ENCODE measurements around the gene CALB2.

Gene CALB2

DNA sequence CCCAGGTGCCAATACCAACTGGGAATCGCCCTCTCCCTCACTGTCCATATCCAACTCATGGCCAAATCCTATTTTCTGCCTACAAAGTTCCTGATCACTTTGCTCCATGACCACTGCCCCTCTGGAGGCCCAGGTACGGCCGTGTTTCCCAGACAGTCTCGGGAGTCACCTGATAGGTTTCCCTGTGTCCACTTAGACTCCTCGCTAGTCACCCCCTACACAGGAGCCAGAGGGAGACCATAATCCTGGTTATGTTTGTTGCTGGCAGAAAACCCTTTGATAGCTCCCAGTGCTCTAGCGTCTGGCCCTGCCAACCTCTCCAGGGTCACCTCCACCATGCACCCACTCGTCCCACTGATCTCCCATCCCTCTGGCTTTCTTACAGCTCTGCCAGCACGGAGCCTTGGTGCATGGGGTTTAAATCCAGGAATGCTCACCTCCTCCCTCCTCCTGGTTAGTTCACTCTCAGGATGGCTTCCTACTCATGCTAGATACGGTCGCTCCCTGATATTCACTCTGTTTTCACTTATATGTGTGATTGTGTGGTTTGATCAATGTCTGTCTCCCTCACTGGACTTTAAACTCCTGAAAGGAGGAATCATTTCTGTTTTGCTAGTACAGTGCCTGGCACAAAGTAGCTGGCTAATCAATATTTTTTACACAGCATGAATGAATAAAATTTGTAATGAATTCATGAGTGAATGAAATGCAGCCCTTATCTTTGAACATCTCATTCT lies 7.5 kb upstream of the CALB2 start:
- no peaks in the 10 kb centered on the region for H3K4me1 ChIP-seq
- no peak overlapping the region for H3K9ac ChIP-seq
- H3K27ac ChIP-seq: no peak overlapping the region
- TF ChIP-seq, protein P1, sequence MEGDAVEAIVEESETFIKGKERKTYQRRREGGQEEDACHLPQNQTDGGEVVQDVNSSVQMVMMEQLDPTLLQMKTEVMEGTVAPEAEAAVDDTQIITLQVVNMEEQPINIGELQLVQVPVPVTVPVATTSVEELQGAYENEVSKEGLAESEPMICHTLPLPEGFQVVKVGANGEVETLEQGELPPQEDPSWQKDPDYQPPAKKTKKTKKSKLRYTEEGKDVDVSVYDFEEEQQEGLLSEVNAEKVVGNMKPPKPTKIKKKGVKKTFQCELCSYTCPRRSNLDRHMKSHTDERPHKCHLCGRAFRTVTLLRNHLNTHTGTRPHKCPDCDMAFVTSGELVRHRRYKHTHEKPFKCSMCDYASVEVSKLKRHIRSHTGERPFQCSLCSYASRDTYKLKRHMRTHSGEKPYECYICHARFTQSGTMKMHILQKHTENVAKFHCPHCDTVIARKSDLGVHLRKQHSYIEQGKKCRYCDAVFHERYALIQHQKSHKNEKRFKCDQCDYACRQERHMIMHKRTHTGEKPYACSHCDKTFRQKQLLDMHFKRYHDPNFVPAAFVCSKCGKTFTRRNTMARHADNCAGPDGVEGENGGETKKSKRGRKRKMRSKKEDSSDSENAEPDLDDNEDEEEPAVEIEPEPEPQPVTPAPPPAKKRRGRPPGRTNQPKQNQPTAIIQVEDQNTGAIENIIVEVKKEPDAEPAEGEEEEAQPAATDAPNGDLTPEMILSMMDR (IDR thresholded peaks at IDR 0.05): no peak
- no peaks in the 10 kb centered on the region for H3K27me3 ChIP-seq (ENCODE audit: control insufficient read depth, insufficient read depth, low read length)
- H3K4me2 ChIP-seq (ENCODE audit: low read length): no peak overlapping the region
- H3K36me3 ChIP-seq (ENCODE audit: control insufficient read depth, insufficient read depth, low read length): no peaks in the 10 kb centered on the region
- H3K9me3 ChIP-seq (ENCODE audit: control insufficient read depth, low read length): no peaks in the 10 kb centered on the region
- no peaks in the 10 kb centered on the region for H3K79me2 ChIP-seq
- no peak overlapping the region for H3K4me3 ChIP-seq (ENCODE audit: low read depth, low read length)
- no peak overlapping the region for H2AFZ ChIP-seq

DNA sequence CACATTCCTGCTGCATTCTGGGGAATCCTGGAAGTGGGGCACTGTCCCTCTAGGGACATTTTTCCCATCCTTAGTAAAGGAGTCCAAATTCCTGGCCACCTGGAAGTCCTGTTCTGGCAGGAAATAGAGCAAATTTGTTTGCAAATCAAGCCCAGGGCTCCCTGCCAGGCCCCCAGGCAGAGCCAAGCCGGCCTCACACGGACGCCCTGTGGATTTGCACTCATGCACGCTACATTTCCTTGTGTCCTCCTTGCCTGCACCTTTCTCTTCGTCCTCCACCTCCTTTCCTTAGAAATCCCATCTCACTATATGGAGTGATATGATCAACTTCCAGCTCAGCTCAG lies 7.0 kb upstream of the CALB2 start:
- Histone ChIP-seq H3K4me3 (ENCODE audit: low read depth, low read length) (no peak overlapping the region), H3K27ac (no peak overlapping the region), H3K4me2 (ENCODE audit: low read length) (no peak overlapping the region), H3K9me3 (ENCODE audit: control insufficient read depth, low read length) (no peaks in the 10 kb centered on the region), H2AFZ (no peak overlapping the region), H3K4me1 (no peaks in the 10 kb centered on the region), H3K36me3 (ENCODE audit: control insufficient read depth, insufficient read depth, low read length) (no peaks in the 10 kb centered on the region), H3K79me2 (no peaks in the 10 kb centered on the region), H3K9ac (no peak overlapping the region), H3K27me3 (ENCODE audit: control insufficient read depth, insufficient read depth, low read length) (no peaks in the 10 kb centered on the region)
- TF ChIP-seq, protein P1 (IDR thresholded peaks at IDR 0.05): no peak

DNA sequence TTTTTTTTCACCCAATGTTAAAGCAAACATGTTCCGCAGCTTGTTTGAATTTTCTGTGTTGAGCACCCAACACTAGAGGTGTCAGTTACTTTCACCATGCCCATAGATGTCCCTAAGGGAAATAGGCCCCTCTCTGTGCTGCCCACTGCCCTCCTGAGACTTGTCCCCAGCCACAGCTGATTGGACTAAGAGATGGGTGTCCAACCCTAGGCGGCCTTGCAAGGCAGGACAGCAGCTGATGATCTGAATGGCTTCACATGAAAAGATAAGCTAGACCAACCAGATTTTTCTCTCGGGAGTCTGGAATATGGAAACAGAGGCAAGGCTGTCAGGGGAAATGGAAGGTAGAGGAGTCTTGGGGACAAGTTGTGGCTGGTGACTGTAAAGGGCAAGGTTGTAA lies 6.1 kb upstream of the CALB2 start:
- no peak overlapping the region for H3K4me2 ChIP-seq (ENCODE audit: low read length)
- TF ChIP-seq, protein P1 (IDR thresholded peaks at IDR 0.05): no peak
- no peak overlapping the region for H3K4me3 ChIP-seq (ENCODE audit: low read depth, low read length)
- no peak overlapping the region for H2AFZ ChIP-seq
- H3K27me3 ChIP-seq (ENCODE audit: control insufficient read depth, insufficient read depth, low read length): no peaks in the 10 kb centered on the region
- H3K27ac ChIP-seq: no peak overlapping the region
- no peaks in the 10 kb centered on the region for H3K79me2 ChIP-seq
- no peaks in the 10 kb centered on the region for H3K36me3 ChIP-seq (ENCODE audit: control insufficient read depth, insufficient read depth, low read length)
- H3K4me1 ChIP-seq: no peaks in the 10 kb centered on the region
- H3K9me3 ChIP-seq (ENCODE audit: control insufficient read depth, low read length): no peaks in the 10 kb centered on the region
- H3K9ac ChIP-seq: no peak overlapping the region

DNA sequence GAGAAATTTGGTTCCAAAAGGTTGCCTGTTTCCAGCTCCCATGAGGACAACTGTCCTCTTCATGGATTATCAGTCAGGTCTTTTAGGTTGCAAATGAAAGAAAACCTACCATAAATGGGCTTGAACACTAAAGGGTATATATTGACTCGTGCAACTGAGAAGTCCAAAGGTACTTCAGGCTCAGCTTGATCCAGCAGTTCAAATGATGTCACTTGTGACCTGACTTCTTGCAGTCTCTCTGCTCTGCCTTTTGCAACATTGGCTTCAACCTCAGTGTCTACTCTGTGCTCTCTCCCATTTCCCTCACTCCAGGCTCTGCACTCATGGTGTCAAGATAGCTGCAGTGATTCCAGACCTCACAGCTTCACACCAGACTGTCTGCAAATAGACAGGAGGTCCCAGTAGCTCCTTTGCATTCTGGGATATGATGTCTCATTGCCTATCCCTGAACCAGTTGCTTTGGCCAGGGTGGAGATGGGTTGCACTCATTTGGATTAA lies 5.5 kb upstream of the CALB2 start:
- Histone ChIP-seq H3K27ac (no peak overlapping the region), H3K4me2 (ENCODE audit: low read length) (no peak overlapping the region), H2AFZ (no peak overlapping the region), H3K36me3 (ENCODE audit: control insufficient read depth, insufficient read depth, low read length) (no peaks in the 10 kb centered on the region), H3K4me3 (ENCODE audit: low read depth, low read length) (no peak overlapping the region), H3K4me1 (peaks cover under 1% of the 10 kb centered on the region), H3K79me2 (no peaks in the 10 kb centered on the region), H3K9ac (no peak overlapping the region), H3K27me3 (ENCODE audit: control insufficient read depth, insufficient read depth, low read length) (no peaks in the 10 kb centered on the region), H3K9me3 (ENCODE audit: control insufficient read depth, low read length) (no peaks in the 10 kb centered on the region)
- TF ChIP-seq, protein P1 (IDR thresholded peaks at IDR 0.05): no peak

DNA sequence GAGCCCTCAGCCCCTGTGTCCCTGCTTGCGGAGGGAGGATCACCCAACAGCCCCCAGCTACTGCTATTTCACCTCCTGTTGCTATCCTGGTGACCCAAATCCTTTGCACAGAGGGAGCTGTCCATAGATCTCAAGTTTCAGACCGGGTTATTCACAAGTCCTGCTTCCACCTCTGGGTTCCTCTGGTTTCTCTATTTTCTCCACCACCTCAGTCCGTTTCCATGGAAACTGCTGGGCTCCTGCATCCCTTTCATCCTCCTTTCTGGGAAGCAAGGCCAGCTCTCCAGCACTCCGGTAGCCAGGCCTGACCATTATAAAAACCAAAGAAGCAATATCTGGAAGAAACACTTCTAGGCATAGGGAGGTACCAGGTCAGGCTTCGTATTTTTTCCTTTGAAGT lies 4.8 kb upstream of the CALB2 start:
- Histone ChIP-seq H3K4me3 (ENCODE audit: low read depth, low read length) (no peak overlapping the region), H3K36me3 (ENCODE audit: control insufficient read depth, insufficient read depth, low read length) (no peaks in the 10 kb centered on the region), H3K4me1 (peaks cover 2% of the 10 kb centered on the region), H3K79me2 (no peaks in the 10 kb centered on the region), H3K9me3 (ENCODE audit: control insufficient read depth, low read length) (no peaks in the 10 kb centered on the region), H3K9ac (no peak overlapping the region), H3K27me3 (ENCODE audit: control insufficient read depth, insufficient read depth, low read length) (no peaks in the 10 kb centered on the region), H3K4me2 (ENCODE audit: low read length) (no peak overlapping the region), H2AFZ (no peak overlapping the region), H3K27ac (no peak overlapping the region)
- TF ChIP-seq, protein P1 (IDR thresholded peaks at IDR 0.05): no peak
